ENCODE results near the gene NAGPA.
A peak's percentile ranks its signal among the peaks of the same experiment; 100 is the strongest.

NAGPA gene

DNA sequence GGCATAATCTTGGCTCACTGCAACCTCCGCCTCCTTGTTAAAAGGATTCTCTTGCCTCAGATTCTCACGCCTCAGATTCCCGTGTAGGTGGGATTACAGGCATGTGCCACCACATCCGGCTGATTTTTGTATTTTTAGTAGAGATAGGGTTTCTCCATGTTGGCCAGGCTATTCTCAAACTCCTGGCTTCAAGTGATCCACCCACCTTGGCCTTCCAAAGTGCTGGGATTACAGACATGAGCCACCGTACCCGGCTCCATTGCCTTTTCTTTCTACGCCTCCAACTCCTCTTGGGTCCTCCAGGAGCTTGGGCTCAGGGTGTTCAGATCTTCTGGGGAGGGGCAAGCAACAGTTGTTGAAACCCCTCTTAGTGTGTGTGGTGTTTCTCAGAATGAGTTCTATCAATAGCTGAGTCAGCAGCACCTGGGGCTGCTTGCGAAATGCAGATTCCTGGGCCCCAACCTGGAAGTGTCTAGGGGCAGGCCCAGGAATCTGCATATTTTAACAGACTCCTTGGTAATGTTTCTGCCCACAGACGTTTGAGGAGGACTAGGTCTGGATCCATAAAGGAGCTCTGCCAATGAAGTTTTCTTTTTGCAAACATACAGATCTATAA lies 44.2 kb downstream of the NAGPA start:
- H3K36me3 Mint-ChIP-seq (ENCODE audit: low read depth), result no peaks in the 10 kb centered on the region
- H3K9me3 Mint-ChIP-seq, result peaks cover 7% of the 10 kb centered on the region
- H3K4me1 Mint-ChIP-seq, result no peaks in the 10 kb centered on the region
- H3K4me3 Mint-ChIP-seq, result no peak overlapping the region
- peaks cover 59% of the 10 kb centered on the region for H3K27me3 Mint-ChIP-seq (ENCODE audit: low read depth, poor library complexity)
- no peak for DNase-seq
- no peak overlapping the region for H3K27ac Mint-ChIP-seq
- TF ChIP-seq, protein P1, sequence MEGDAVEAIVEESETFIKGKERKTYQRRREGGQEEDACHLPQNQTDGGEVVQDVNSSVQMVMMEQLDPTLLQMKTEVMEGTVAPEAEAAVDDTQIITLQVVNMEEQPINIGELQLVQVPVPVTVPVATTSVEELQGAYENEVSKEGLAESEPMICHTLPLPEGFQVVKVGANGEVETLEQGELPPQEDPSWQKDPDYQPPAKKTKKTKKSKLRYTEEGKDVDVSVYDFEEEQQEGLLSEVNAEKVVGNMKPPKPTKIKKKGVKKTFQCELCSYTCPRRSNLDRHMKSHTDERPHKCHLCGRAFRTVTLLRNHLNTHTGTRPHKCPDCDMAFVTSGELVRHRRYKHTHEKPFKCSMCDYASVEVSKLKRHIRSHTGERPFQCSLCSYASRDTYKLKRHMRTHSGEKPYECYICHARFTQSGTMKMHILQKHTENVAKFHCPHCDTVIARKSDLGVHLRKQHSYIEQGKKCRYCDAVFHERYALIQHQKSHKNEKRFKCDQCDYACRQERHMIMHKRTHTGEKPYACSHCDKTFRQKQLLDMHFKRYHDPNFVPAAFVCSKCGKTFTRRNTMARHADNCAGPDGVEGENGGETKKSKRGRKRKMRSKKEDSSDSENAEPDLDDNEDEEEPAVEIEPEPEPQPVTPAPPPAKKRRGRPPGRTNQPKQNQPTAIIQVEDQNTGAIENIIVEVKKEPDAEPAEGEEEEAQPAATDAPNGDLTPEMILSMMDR (IDR thresholded peaks at IDR 0.05), result no peak

DNA sequence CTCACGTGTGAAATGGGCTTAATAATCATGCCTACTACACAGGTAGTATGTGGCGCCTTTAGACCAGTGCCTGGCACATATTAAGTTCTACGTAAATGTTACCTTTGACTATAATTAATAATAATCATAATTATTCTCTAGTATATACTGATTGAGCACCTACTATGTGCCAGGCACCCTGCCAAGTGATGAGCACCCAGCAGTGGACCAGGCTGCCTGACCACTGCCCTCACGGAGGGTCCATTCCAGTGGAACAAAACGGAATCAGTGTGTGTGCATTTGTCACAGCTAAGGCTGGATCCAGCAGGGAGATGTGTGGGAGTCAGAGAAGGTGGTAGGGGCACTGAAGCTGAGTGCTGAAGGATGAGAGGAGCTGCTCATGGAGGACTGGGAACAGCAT lies 45.1 kb downstream of the NAGPA start:
- Mint-ChIP-seq H3K4me1 (no peaks in the 10 kb centered on the region), H3K9me3 (peaks cover 7% of the 10 kb centered on the region), H3K27me3 (ENCODE audit: low read depth, poor library complexity) (peaks cover 64% of the 10 kb centered on the region), H3K27ac (no peak overlapping the region), H3K36me3 (ENCODE audit: low read depth) (no peaks in the 10 kb centered on the region), H3K4me3 (peak overlapping the region; percentile 58)
- DNase-seq, result no peak
- TF ChIP-seq, protein P1 (IDR thresholded peaks at IDR 0.05), result no peak

DNA sequence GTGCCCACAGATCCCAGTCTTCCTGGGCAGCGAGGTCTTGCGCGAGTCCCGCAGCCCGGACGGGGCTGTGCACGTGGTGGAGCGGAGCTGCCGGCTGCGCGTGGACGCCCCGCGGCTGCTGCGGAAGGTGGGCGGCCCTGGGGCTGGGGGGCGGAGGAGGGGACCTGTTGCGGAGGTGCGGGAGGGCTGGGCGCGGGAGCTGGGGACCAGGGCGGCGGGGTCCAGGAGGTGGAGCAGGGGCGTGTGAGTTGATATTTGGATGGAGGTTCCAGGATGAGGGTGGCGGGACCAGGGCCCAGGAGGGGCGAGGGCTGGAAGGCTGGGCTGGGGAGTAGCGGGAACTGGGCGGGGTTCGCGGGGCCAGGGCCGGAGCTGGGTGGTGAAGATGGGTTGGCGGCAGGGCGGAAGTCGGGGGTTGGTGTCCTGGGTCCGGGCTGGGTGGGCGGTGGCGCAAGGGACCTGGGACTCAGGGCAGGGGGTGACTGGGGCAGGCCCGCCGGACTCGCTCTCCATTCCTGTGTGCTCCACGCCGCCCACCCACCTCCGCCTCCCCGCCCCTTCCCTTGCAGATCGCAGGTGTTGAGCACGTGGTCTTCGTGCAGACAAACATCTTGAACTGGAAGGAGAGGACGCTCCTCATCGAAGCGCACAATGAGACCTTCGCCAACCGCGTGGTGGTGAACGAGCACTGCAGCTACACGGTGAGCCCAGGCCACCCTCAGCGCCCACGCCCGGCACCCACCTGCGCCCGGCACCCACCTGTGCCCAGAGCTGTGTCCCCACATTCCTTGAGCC lies 46.0 kb downstream of the NAGPA start:
- no peaks in the 10 kb centered on the region for H3K4me1 Mint-ChIP-seq
- peaks cover 67% of the 10 kb centered on the region for H3K27me3 Mint-ChIP-seq (ENCODE audit: low read depth, poor library complexity)
- DNase-seq, result peak; percentile 45
- H3K27ac Mint-ChIP-seq, result no peak overlapping the region
- TF ChIP-seq, protein P1 (IDR thresholded peaks at IDR 0.05), result no peak
- peak overlapping the region; percentile 58 for H3K4me3 Mint-ChIP-seq
- no peaks in the 10 kb centered on the region for H3K36me3 Mint-ChIP-seq (ENCODE audit: low read depth)
- H3K9me3 Mint-ChIP-seq, result peaks cover 7% of the 10 kb centered on the region

DNA sequence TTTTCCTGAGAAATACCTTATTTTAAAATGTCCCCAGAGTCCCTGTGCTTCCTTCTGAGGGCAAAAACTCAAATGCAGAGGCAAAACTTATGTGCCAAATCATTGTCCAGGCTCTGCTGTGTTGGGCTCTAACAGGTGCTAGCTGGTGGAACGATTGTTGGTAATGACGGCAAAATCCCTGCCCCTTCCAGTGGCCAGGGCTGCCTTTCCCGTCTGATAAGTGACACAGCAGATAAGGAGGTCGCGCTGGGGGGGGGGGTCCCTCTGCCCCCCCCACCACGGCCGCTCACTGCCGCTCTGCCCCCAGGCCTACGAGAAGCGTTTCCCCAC lies 46.5 kb downstream of the NAGPA start:
- Mint-ChIP-seq H3K27ac (no peak overlapping the region), H3K36me3 (ENCODE audit: low read depth) (no peaks in the 10 kb centered on the region), H3K9me3 (peaks cover 7% of the 10 kb centered on the region), H3K4me3 (peak overlapping the region; percentile 25), H3K4me1 (no peaks in the 10 kb centered on the region), H3K27me3 (ENCODE audit: low read depth, poor library complexity) (peaks cover 67% of the 10 kb centered on the region)
- no peak for DNase-seq
- TF ChIP-seq, protein P1 (IDR thresholded peaks at IDR 0.05), result no peak

DNA sequence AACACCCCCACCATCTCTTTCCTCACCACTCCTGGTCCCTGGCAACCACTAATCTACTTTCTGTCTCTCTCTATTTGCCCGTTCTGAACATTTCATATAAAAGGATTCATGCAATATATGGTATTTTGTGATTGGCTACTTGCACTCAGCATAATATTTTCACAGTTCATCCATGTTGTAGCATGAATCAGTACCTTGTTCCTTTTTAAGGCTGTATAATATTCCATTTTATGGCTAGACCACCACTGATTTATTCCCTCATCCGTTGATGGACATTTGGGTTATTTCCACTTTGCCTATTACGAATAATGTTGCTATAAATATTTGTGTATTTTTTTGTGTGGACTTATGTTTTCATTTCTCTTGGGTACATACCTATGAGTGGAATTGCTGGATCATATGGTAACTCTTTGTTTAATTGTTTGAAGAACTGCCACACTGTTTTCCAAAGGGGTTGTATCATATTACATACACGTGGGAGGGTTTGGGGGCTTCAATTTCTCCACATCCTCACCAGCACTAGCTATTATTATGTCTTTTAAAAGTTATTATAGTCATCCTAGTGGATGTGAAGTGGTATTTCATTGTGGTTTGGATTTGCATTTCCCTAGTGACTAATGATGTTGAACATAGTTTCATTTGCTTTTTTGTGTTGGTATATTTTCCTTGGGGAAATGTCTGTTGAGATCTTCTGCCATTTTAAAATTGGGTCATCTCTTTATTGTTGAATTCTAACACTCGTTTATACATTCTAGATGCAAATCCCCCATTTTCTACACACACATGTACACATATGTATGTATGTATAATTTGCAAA lies 49.4 kb downstream of the NAGPA start:
- TF ChIP-seq, protein P1 (IDR thresholded peaks at IDR 0.05), result no peak
- H3K36me3 Mint-ChIP-seq (ENCODE audit: low read depth), result no peaks in the 10 kb centered on the region
- H3K27ac Mint-ChIP-seq, result no peak overlapping the region
- H3K9me3 Mint-ChIP-seq, result peaks cover 4% of the 10 kb centered on the region
- no peak for DNase-seq
- no peak overlapping the region for H3K4me3 Mint-ChIP-seq
- peaks cover 57% of the 10 kb centered on the region for H3K27me3 Mint-ChIP-seq (ENCODE audit: low read depth, poor library complexity)
- peaks cover 24% of the 10 kb centered on the region for H3K4me1 Mint-ChIP-seq

All from nephron progenitor cell (in vitro differentiated cells).